Ascending aorta (tissue), 2 donors: Measurements from ENCODE around the gene LPXN. TPM values are rescaled to one million over a fixed set of nuclear protein-coding genes. Genes with fewer than 3 reads are reported as not detected.
A peak's percentile ranks its signal among the peaks of the same experiment; 100 is the strongest.

Experiments
- DNase-seq, 2 donors: peaks; one replicate each; pipeline ENCODE4 v3.0.0-alpha.2; 2019; ENCODE audit warnings: low spot score in 2 of 2
- H3K27ac ChIP-seq, 2 donors: fragments of 200-600 bp; sonication (generic); one replicate each; pipeline ENCODE4 v1.5.1; 2016 to 2017; ENCODE audit warnings: mild to moderate bottlenecking in 1 of 2
- H3K27me3 ChIP-seq: fragments of 200-600 bp; sonication (generic); one replicate; pipeline ENCODE4 v1.5.1; 2017
- H3K36me3 ChIP-seq, 2 donors: fragments of 200-600 bp; sonication (generic); one replicate each; pipeline ENCODE4 v1.5.1; 2016
- H3K4me1 ChIP-seq, 2 donors: fragments of 200-600 bp; sonication (generic); one replicate each; pipeline ENCODE4 v1.5.1; 2016 to 2017; ENCODE audit warnings: mild to moderate bottlenecking in 1 of 2
- H3K4me3 ChIP-seq, 2 donors: fragments of 200-600 bp; sonication (generic); one replicate each; pipeline ENCODE4 v1.5.1; 2016 to 2017; ENCODE audit warnings: mild to moderate bottlenecking in 1 of 2
- H3K9me3 ChIP-seq, 2 donors: fragments of 200-600 bp; sonication (generic); one replicate each; pipeline ENCODE4 v1.5.1; 2016
- CTCF ChIP-seq, 3 experiments: fragments of 200-600 bp in 2 of 3; fragments of 450-650 bp in 1 of 3; sonication (generic) in 2 of 3; IDR thresholded peaks; one replicate each; pipeline ENCODE4 v1.5.1; 2016 to 2019; ENCODE audit warnings: antibody characterized with exemption in 3 of 3, mild to moderate bottlenecking in 1 of 3, moderate library complexity in 1 of 3
- intact Hi-C: fragments of 100-400 bp; cut with DNase I; formaldehyde crosslinking; loops from one replicate; pipeline ENCODE4 v1.15.1; 2023
- total RNA-seq: library from RNA; depleted of rRNA; stranded (reverse); fragments of >200 nt; gene quantifications from one replicate; pipeline ENCODE4 v1.1.0, GENCODE V29; 2016

LPXN gene
- total RNA-seq, 1 donor from 2014 or later: 2.1 TPM

DNA sequence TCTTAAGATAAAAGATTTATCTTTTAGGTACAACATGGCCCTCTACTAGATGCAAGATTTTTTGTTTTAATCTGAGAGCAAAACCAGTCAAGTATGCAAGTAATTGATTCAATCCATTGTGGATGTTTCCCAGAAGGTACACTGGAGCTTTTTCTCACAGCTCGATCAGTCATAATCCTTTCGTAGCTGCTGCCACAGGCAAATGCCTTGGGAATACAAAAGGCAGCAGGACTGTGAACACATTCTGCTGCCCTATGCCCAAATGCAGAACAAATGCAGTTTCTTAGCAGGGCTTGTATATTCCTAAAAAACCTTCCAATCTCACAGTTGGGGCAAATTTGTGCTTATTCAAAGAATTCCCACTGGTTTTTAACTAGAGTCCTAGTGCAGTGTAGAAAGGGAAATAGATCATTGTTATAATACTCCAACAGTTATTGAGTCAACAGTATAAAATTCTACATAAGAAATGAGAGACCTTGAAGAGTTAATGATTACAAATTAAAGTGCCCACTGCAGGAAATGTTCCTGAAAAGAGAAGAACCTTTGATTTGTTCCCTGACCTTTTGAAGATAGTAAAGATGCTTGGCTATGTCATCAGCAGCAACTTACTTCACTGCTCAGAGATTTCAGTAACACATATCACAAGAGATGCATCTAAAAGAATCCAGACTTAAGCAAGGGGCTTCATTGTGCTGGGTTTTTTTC lies 14.1 kb downstream of the LPXN start:
- H3K36me3 ChIP-seq: peaks cover 0 to 6% of the 10 kb centered on the region in 2 donors
- no peaks in the 10 kb centered on the region for H3K9me3 ChIP-seq
- peak overlapping the region; percentile 87 for H3K27ac ChIP-seq
- peaks cover 0 to 24% of the 10 kb centered on the region in 2 donors for H3K4me1 ChIP-seq
- intact Hi-C loops: no loop called here
- H3K4me3 ChIP-seq: peak overlapping the region; percentile 17 to 38
- DNase-seq: no peak
- no peak for TF ChIP-seq CTCF (IDR thresholded peaks at IDR 0.05)
- H3K27me3 ChIP-seq: no peaks in the 10 kb centered on the region

- DNase-seq: no peak
- intact Hi-C loops: no loop called here
- peaks cover 0 to 25% of the 10 kb centered on the region in 2 donors for H3K4me1 ChIP-seq
These were observed 14.8 kb downstream of the LPXN start for GRCh38 chr11:58560842-58561241.

DNA sequence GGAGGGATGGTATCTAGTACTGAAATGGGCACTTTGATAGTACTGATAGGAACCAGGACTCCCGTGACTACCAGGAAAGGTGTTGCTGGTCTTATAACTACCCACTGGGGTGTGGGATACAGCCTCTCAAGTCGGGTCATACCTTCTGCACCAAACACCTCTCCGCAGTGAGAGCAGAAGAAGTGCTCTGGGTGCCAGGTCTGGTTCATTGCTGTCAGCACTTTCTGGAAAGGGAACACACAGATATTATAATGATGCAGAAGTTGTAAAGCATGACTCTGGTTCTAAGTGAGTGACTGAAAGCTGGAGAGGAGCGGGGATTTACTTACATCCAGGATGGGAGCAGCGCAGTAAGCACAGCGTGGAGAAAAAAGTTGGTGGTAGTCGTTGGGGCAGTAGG lies 26.0 kb downstream of the LPXN start:
- Histone ChIP-seq H3K36me3 (peaks cover 67 to 97% of the 10 kb centered on the region in 2 donors), H3K27ac (no peak overlapping the region), H3K4me3 (no peak overlapping the region), H3K27me3 (no peaks in the 10 kb centered on the region), H3K9me3 (no peaks in the 10 kb centered on the region), H3K4me1 (no peaks in the 10 kb centered on the region)
- no peak for TF ChIP-seq CTCF (IDR thresholded peaks at IDR 0.05)
- no peak for DNase-seq
- intact Hi-C loops: no loop called here

More at GRCh38 chr11:58560842-58561241, 14.8 kb downstream of the LPXN start:
- Histone ChIP-seq H3K27ac (peak overlapping the region; percentile 87), H3K9me3 (no peaks in the 10 kb centered on the region), H3K36me3 (peaks cover 0 to 6% of the 10 kb centered on the region in 2 donors), H3K4me3 (peak overlapping the region in 1 of 2 donors; percentile 38), H3K27me3 (no peaks in the 10 kb centered on the region)
- TF ChIP-seq CTCF (IDR thresholded peaks at IDR 0.05): no peak

DNA sequence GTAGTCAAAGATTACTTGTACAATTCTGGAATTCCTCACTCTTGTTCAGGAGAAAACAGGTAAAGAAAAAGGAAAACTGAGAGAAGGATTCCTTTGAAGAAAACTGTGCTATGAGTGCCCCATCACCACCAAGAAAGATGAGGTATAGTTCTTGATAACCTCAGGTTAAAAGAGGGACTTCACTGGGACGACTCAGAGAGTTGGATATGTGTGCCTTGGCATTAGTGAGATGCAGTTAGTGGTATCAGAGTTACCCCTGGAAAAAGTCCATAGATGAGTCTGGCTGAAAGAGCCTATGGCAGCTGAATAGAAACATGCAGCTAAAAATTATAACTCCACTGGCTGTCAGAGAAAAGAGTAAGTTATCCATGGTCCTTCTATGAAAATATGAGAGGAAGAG lies 28.8 kb downstream of the LPXN start:
- Histone ChIP-seq H3K36me3 (peaks cover 47 to 82% of the 10 kb centered on the region in 2 donors), H3K27me3 (no peaks in the 10 kb centered on the region), H3K9me3 (no peaks in the 10 kb centered on the region), H3K27ac (no peak overlapping the region), H3K4me3 (no peak overlapping the region), H3K4me1 (no peaks in the 10 kb centered on the region)
- TF ChIP-seq CTCF (IDR thresholded peaks at IDR 0.05): no peak
- intact Hi-C loops: no loop called here
- no peak for DNase-seq

DNA sequence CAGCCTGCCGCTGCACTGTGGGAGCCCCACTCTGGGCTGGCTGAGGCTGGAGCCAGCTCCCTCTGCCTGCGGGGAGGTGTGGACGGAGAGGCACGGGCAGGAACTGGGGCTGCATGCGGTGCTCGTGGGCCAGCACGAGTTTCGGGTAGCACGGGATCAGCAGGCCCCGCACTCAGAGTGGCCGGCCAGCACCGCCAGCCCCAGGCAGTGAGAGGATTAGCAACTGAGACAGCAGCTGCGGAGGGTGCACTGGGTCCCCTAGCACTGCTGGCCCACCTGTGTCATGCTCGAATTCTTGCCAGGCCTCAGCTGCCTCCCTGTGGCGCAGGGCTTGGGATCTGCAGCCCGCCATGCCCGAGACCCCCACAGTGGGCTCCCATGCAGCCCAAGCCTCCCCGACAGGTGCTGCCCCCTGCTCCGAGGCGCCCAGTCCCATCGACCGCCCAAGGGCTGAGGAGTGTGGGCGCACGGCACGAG lies 43.8 kb downstream of the LPXN start:
- DNase-seq: no peak
- Histone ChIP-seq H3K27ac (no peak overlapping the region), H3K27me3 (no peaks in the 10 kb centered on the region), H3K9me3 (no peaks in the 10 kb centered on the region), H3K4me1 (no peaks in the 10 kb centered on the region), H3K4me3 (no peak overlapping the region), H3K36me3 (peaks cover 37 to 51% of the 10 kb centered on the region in 2 donors)
- intact Hi-C loops: no loop called here
- TF ChIP-seq CTCF (IDR thresholded peaks at IDR 0.05): no peak
